ENCODE data around the gene PPP6R3. TPM values are rescaled to one million over a fixed set of nuclear protein-coding genes. Genes with fewer than 3 reads are reported as not detected.
"Not testable (repeated sequence)": the region's sequence is repeated elsewhere in the genome, so short reads cannot be mapped to it uniquely, and the experiment has no call there.

Gene PPP6R3
- total RNA-seq, 1 donor from 2014 or later = 115 TPM

- H3K27me3 Mint-ChIP-seq (ENCODE audit: unreplicated experiment) = peaks cover 12% of the 10 kb centered on the region
- H3K36me3 Mint-ChIP-seq (ENCODE audit: low read depth, unreplicated experiment) = peaks cover 4% of the 10 kb centered on the region
- H3K27ac Mint-ChIP-seq (ENCODE audit: unreplicated experiment) = no peak overlapping the region
These were observed 2.7 kb upstream of the PPP6R3 start for GRCh38 chr11:68457898-68458249.

DNA sequence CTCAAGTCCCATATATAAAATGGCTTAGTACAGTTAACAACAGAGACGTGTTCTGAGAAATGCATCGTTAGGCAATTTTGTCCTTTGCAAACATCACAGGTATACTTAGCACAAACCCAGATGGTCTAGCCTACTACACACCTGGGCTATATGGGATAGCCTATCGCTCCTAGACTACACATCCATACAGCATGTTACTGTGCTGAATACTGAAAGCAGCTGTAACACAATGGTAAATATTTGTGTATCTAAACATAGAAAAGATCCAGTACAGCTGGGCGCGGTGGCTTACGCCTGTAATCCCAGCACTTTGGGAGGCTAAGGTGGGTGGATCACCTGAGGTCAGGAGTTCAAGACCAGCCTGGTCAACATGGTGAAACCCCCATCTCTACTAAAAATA is 2.2 kb upstream of the PPP6R3 start:
- H3K4me1 Mint-ChIP-seq (ENCODE audit: unreplicated experiment) = peaks cover 11% of the 10 kb centered on the region
- H3K27me3 Mint-ChIP-seq (ENCODE audit: unreplicated experiment) = peaks cover 12% of the 10 kb centered on the region
- not testable (repeated sequence) for H3K9me3 Mint-ChIP-seq (ENCODE audit: unreplicated experiment); DNase-seq (ENCODE audit: low spot score); H3K4me3 Mint-ChIP-seq (ENCODE audit: unreplicated experiment); H3K36me3 Mint-ChIP-seq (ENCODE audit: low read depth, unreplicated experiment); H3K27ac Mint-ChIP-seq (ENCODE audit: unreplicated experiment)

More at GRCh38 chr11:68457898-68458249, 2.7 kb upstream of the PPP6R3 start:
- H3K9me3 Mint-ChIP-seq (ENCODE audit: unreplicated experiment) = no peaks in the 10 kb centered on the region
- no peak overlapping the region for H3K4me3 Mint-ChIP-seq (ENCODE audit: unreplicated experiment)
- TF ChIP-seq, protein P1, sequence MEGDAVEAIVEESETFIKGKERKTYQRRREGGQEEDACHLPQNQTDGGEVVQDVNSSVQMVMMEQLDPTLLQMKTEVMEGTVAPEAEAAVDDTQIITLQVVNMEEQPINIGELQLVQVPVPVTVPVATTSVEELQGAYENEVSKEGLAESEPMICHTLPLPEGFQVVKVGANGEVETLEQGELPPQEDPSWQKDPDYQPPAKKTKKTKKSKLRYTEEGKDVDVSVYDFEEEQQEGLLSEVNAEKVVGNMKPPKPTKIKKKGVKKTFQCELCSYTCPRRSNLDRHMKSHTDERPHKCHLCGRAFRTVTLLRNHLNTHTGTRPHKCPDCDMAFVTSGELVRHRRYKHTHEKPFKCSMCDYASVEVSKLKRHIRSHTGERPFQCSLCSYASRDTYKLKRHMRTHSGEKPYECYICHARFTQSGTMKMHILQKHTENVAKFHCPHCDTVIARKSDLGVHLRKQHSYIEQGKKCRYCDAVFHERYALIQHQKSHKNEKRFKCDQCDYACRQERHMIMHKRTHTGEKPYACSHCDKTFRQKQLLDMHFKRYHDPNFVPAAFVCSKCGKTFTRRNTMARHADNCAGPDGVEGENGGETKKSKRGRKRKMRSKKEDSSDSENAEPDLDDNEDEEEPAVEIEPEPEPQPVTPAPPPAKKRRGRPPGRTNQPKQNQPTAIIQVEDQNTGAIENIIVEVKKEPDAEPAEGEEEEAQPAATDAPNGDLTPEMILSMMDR (IDR thresholded peaks at IDR 0.05; ENCODE audit: unreplicated experiment) = no peak
- no peak for DNase-seq (ENCODE audit: low spot score)
- H3K4me1 Mint-ChIP-seq (ENCODE audit: unreplicated experiment) = peaks cover 11% of the 10 kb centered on the region

DNA sequence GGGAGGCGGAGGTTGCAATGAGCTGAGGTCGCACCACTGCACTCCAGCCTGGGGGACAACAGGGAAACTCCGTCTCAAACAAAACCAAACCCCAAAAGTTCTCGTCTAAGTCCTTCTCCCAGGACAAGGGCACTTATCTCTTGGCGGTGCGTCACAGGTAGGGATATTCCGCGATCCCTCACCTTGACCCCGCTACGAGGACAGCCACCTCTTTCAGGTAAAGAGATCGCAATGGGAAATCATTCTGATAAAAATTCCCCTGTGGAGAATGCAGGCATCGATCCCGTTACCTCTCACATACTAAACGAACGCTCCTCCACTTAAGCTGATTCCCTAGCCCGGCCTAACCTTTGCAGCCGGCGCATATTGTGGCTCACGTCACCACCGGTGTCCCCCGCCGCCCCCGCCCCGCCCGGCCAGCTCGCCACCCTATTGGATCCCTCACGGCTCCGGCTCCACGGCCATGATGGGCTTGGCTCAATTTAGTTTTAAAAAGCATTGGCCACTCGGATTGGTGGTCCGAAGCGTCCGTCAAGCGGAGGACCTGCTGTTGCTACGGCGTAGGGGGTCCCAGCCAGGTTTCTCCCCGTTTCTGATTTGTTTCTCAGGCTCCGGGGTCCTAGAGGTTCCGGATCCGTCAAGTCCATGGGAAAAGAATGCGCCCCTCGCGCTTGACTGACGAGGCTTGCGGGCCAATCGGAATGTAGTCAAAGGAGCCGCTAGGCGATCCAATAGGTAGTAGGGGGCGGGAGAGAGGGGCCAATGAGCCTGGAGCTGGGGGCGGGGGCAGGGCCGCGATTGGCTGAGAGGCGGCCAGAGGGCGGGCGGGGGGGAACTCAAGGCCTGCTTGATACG is 439 bp upstream of the PPP6R3 start:
- DNase-seq (ENCODE audit: low spot score) = peak; percentile 95
- H3K4me1 Mint-ChIP-seq (ENCODE audit: unreplicated experiment) = peaks cover 19% of the 10 kb centered on the region
- H3K36me3 Mint-ChIP-seq (ENCODE audit: low read depth, unreplicated experiment) = peaks cover 4% of the 10 kb centered on the region
- H3K9me3 Mint-ChIP-seq (ENCODE audit: unreplicated experiment) = no peaks in the 10 kb centered on the region
- peak overlapping the region; percentile 89 for H3K27ac Mint-ChIP-seq (ENCODE audit: unreplicated experiment)
- peak overlapping the region; percentile 89 for H3K4me3 Mint-ChIP-seq (ENCODE audit: unreplicated experiment)
- H3K27me3 Mint-ChIP-seq (ENCODE audit: unreplicated experiment) = peaks cover 13% of the 10 kb centered on the region
- TF ChIP-seq, protein P1 (IDR thresholded peaks at IDR 0.05; ENCODE audit: unreplicated experiment) = no peak

DNA sequence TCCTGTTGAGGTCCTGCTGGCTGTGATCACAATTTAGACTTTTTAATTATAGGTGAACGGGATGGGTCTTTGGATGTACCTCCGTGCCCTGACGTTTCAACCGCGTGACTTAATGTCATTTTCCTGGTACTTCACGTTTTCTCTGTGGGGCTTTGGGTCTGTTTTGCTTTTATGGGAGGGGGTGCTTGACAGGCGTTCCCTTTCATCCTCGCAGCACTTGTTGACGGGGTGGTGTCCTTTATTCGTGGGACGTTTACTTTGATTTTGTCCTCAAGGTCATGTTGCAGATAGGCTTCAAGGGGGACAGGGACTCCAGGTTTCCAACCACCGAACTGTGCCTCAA is 994 bp downstream of the PPP6R3 start:
- H3K9me3 Mint-ChIP-seq (ENCODE audit: unreplicated experiment) = no peaks in the 10 kb centered on the region
- peaks cover 13% of the 10 kb centered on the region for H3K27me3 Mint-ChIP-seq (ENCODE audit: unreplicated experiment)
- TF ChIP-seq, protein P1 (IDR thresholded peaks at IDR 0.05; ENCODE audit: unreplicated experiment) = no peak
- peak overlapping the region; percentile 98 for H3K4me3 Mint-ChIP-seq (ENCODE audit: unreplicated experiment)
- peak overlapping the region; percentile 96 for H3K27ac Mint-ChIP-seq (ENCODE audit: unreplicated experiment)
- no peak for DNase-seq (ENCODE audit: low spot score)
- H3K4me1 Mint-ChIP-seq (ENCODE audit: unreplicated experiment) = peaks cover 28% of the 10 kb centered on the region
- peaks cover 4% of the 10 kb centered on the region for H3K36me3 Mint-ChIP-seq (ENCODE audit: low read depth, unreplicated experiment)

DNA sequence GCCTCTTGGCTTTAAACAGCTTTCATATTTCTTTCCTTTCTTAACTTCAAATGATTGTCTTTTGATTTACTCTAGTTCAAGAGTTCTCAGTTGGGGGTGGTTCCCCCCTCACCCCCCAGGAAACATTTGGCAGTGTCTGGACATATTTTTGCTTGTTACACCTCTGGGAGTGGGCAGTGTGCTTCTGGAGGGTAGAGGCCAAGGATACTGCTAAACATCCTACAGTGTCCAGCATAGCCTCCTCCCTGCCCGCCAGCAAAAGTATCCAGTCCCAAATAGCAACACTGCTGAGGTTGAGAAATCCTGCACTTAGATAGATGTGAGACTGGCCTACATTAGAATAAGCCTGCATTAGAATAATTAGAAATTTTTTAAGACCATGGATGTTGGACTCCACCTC is 3.2 kb downstream of the PPP6R3 start:
- peaks cover 4% of the 10 kb centered on the region for H3K36me3 Mint-ChIP-seq (ENCODE audit: low read depth, unreplicated experiment)
- H3K27me3 Mint-ChIP-seq (ENCODE audit: unreplicated experiment) = peaks cover 13% of the 10 kb centered on the region
- peak overlapping the region; percentile 54 for H3K4me3 Mint-ChIP-seq (ENCODE audit: unreplicated experiment)

More for the DNA sequence above, 3.2 kb downstream of the PPP6R3 start:
- no peaks in the 10 kb centered on the region for H3K9me3 Mint-ChIP-seq (ENCODE audit: unreplicated experiment)
- TF ChIP-seq, protein P1 (IDR thresholded peaks at IDR 0.05; ENCODE audit: unreplicated experiment) = no peak
- no peak overlapping the region for H3K27ac Mint-ChIP-seq (ENCODE audit: unreplicated experiment)
- peaks cover 39% of the 10 kb centered on the region for H3K4me1 Mint-ChIP-seq (ENCODE audit: unreplicated experiment)
- no peak for DNase-seq (ENCODE audit: low spot score)
